DND-41 (cell line): ENCODE data around the gene ZIC1.

Source experiments
- CTCF ChIP-seq: IDR thresholded peaks from 2 replicates; pipeline ENCODE4 v1.5.1; 2012; ENCODE audit warnings: borderline replicate concordance, low read length, moderate library complexity, mild to moderate bottlenecking; ENCODE audit not compliant: poor library complexity, severe bottlenecking; ENCODE audit errors: extremely low read depth
- EZH2 ChIP-seq: IDR thresholded peaks from 3 replicates; pipeline ENCODE4 v1.6.1; 2012; ENCODE audit warnings: borderline replicate concordance, low read depth, mild to moderate bottlenecking, moderate library complexity, low read length, inconsistent platforms; ENCODE audit not compliant: severe bottlenecking

DNA sequence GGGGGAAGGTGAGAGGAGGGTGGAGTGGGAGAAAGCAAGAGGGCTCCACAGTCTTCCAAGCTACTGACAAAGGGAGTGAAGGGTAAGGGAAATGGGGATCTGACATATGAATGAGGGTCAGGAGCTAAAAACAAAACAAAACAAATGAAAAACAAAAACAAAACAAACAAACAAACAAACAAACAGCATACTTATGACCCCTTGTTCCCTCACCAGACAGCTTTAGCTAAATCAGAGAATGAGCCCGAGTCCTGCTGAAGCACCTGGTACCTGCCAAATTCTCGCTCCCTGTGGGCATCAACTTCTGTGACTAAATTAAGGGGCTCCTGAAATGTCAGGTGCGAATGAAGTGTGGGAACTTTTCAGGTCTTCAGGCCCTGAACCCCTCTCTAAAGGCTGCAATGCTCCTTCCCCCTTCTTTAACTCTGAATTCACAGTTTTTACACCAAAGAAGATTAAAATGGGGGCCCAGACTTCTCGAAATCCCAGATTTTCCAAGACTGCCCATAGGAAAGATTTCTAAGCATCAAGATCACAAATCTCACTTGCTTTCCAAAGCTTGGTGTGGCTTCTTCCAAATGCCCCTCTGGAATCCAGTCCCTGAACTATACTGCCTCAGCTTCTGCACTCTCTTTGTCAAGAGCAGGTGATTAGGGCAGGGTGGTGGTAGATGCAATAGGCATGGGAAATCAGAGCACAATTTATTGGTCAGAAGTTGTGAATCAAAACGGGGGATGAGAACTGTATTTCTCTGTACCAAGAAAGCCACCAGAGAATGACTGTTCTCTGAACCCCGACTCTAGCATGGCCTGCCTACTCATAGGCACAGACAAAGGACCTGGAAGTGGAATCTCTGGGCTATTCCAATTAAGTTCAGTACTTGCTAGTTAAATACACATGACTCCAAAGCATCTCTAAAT, 43.7 kb upstream of the ZIC1 start:
- no peak for TF ChIP-seq CTCF
- no peak for TF ChIP-seq EZH2
